ENCODE data around the gene NTN3. TPM values are rescaled to one million over a fixed set of nuclear protein-coding genes. Genes with fewer than 3 reads are reported as not detected.

Gene NTN3
- total and polyA plus RNA-seq, 11 donors, result 0.09 to 0.50 (median 0.20) TPM; not detected in 5

- DNase-seq, result peak in 3 of 5 donors; percentile 32 to 48 (median 45)
- intact Hi-C loops (cut with DNase I), result loop anchor here in 8 of 10 donors (2.0 to 10.0 kb wide), 9 partner anchors 47 to 263 kb away; partner anchors contain the start of genes ABCA3 (in 7 of the 8) and TBC1D24 (in 1 of the 8)
- Histone ChIP-seq H3K36me3 (peaks cover 0 to 19% (median 6%) of the 10 kb centered on the region in 9 donors), H3K4me3 (peak overlapping the region; percentile 56 to 98 (median 85)), H3K27me3 (no peaks in the 10 kb centered on the region), H3K4me1 (peaks cover 0 to 22% (median 15%) of the 10 kb centered on the region in 12 donors), H3K27ac (peak overlapping the region in 9 of 12 donors; percentile 1 to 81 (median 64)), H3K9me3 (no peaks in the 10 kb centered on the region)
- WGBS, 4 donors, result 32 to 62% (median 33%) methylated on average over 9 to 28 of the region's 28 CpGs
- TF ChIP-seq CTCF (IDR thresholded peaks at IDR 0.05) (peak in 8 of 12 donors; percentile 20 to 41 (median 27)), POLR2A (IDR thresholded peaks at IDR 0.05) (no peak)
- peak in 3 of 4 donors; percentile 1 to 21 (median 18) for ATAC-seq
Measured at GRCh38 chr16:2428051-2428783, 42.9 kb upstream of the NTN3 start.

DNA sequence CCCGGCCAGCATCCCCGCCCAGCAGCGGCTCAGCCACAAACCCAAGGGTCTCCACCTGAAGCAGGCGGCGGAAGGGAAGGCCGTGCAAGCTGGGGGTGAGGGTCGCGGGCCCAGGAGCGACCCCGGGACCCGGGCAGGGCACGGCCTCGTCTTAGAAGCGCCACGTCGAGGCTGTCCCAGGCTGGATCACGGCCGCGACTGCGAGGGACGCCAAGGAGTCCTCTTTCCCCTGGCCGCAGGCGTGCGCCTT is 42.4 kb upstream of the NTN3 start:
- Histone ChIP-seq H3K4me1 (peaks cover 0 to 22% (median 14%) of the 10 kb centered on the region in 12 donors), H3K27ac (peak overlapping the region in 11 of 12 donors; percentile 1 to 81 (median 64)), H3K36me3 (peaks cover 0 to 24% (median 6%) of the 10 kb centered on the region in 9 donors), H3K9me3 (no peaks in the 10 kb centered on the region), H3K4me3 (peak overlapping the region; percentile 56 to 98 (median 85)), H3K27me3 (no peaks in the 10 kb centered on the region)
- DNase-seq (no peak), ATAC-seq (peak in 3 of 4 donors; percentile 6 to 48 (median 45))
- 1 to 5% (median 1%) methylated on average over 4 to 24 of the region's 24 CpGs for WGBS, 4 donors
- TF ChIP-seq CTCF (IDR thresholded peaks at IDR 0.05) (peak in 2 of 12 donors; percentile 4 to 7), POLR2A (IDR thresholded peaks at IDR 0.05) (no peak)
- intact Hi-C loops (cut with DNase I), result loop anchor here in 8 of 10 donors (2.0 to 10.0 kb wide), 9 partner anchors 46 to 264 kb away; partner anchors contain the start of genes ABCA3 (in 7 of the 8) and TBC1D24 (in 1 of the 8)

DNA sequence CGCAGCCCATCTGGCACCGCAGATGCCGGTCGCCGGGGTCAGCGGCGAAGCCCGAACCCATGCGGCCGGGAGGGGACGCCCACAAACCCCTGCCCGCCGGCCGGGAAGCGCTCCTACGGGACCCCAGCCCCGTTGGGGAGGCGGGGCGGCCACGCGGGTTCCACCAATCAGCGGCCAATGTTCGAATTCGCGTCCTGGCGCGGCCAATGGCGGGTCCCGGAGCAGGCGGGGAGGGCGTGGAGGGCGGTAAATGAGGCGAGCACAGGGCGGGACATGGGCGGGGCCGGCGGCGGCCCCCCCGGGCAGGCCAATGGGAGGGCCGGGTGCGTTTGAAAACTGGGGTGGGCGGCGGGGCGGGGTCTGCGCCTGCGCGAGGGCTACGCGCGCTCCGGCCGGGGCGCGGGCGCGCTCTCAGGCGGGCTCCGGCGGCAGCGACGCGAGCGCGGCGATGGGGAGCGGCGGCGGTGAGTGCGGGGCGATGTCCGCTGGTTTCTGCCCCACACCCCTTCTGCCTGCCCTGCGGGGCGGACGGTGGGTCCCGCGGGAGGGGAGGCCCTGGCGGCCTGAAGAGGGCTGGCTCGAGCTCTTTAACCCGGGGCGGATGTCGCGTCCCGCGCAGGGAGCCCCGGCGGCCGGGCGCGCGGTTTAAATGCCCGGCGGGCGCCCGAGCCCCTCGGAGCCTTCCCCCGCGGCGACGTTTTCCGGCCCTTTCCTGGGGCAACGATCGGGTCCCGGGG is 41.9 kb upstream of the NTN3 start, which contains the start of gene CCNF:
CCNF (plus strand) TSS at position 414 of the 737 bp plus-strand sequence; CDS start at position 449, 35 bp downstream.
- Histone ChIP-seq H3K27ac (peak within 1 kb of the TSS in 11 of 12 donors; percentile 1 to 81 (median 67)), H3K4me1 (peaks cover 0 to 22% (median 14%) of the 10 kb centered on the region in 12 donors), H3K9me3 (no peaks in the 10 kb centered on the region), H3K36me3 (peaks cover 0 to 24% (median 6%) of the 10 kb centered on the region in 9 donors), H3K4me3 (peak within 1 kb of the TSS; percentile 60 to 98 (median 86)), H3K27me3 (no peaks in the 10 kb centered on the region)
- ATAC-seq (peak; percentile 98 to 99 (median 99)), DNase-seq (peak; percentile 98 to 99 (median 98))
- WGBS, 4 donors, result 0% methylated on average over 29 to 103 of the region's 103 CpGs
- intact Hi-C loops (cut with DNase I), result loop anchor here in 8 of 10 donors (2.0 to 10.0 kb wide), 9 partner anchors 46 to 264 kb away; partner anchors contain the start of genes ABCA3 (in 7 of the 8) and TBC1D24 (in 1 of the 8)
- peak in 1 of 2 donors; percentile 48 for TF ChIP-seq POLR2A (IDR thresholded peaks at IDR 0.05)
- TF ChIP-seq CTCF (IDR thresholded peaks at IDR 0.05), result peak in 5 of 12 donors; percentile 5 to 22 (median 18)

Data from heart left ventricle (tissue), 16 donors.